Mucosa of descending colon (tissue), 3 donors: ENCODE measurements around the gene FOXP1. TPM values are rescaled to one million over a fixed set of nuclear protein-coding genes. Genes with fewer than 3 reads are reported as not detected.
A peak's percentile ranks its signal among the peaks of the same experiment; 100 is the strongest.

Experiments used
- ATAC-seq: fragments of 200-7000 bp; cut with Tn5 transposase; one replicate; pipeline ENCODE4 v1.9.1; 2020; ENCODE audit warnings: mild to moderate bottlenecking, moderate library complexity
- DNase-seq, 3 donors: peaks; one replicate each; pipeline ENCODE4 v3.0.0-alpha.2; 2020
- H3K36me3 ChIP-seq: fragments of 200-600 bp; one replicate; pipeline ENCODE4 v1.8.0; 2021; ENCODE audit warnings: low read depth, mild to moderate bottlenecking
- H3K4me1 ChIP-seq: fragments of 200-600 bp; one replicate; pipeline ENCODE4 v1.8.0; 2021; ENCODE audit warnings: low read depth, mild to moderate bottlenecking
- H3K4me3 ChIP-seq: fragments of 200-600 bp; one replicate; pipeline ENCODE4 v1.8.0; 2021; ENCODE audit warnings: mild to moderate bottlenecking
- H3K9me3 ChIP-seq: fragments of 200-600 bp; one replicate; pipeline ENCODE4 v1.8.0; 2021; ENCODE audit warnings: mild to moderate bottlenecking
- intact Hi-C, 2 donors: fragments of 100-400 bp; cut with DNase I in 1 of 2; cut with micrococcal nuclease in 1 of 2; formaldehyde crosslinking; loops; one replicate each; pipeline versions ENCODE4 v1.11.0 to v1.11.1; 2022; cut with DNase I, micrococcal nuclease
- total RNA-seq, 3 donors: library from RNA; stranded (reverse); fragmentation: NEBNext Ultra II Directional in 2 of 3; extraction: Animal tissue kit (Norgen Biotek cat#: 25700) in 2 of 3; gene quantifications; one replicate each; pipeline versions ENCODE4 v1.2.1 to v1.2.4, GENCODE V29; 2021 to 2023
- TF ChIP-seq, protein P1 (sequence below): fragments of 200-600 bp; IDR thresholded peaks from one replicate; pipeline ENCODE4 v1.8.0; 2022; ENCODE audit warnings: antibody characterized with exemption, mild to moderate bottlenecking
- donor health status: DM: no; HTN: no; CAD: no; lungs with moderate emphysema.
- donor health status: DM: no; HTN: no; CAD: no.
- donor health status: DM: no; HTN: yes; CAD: no.

FOXP1 gene
- total RNA-seq, 3 donors from 2014 or later: 133 to 217 (median 214) TPM

DNA sequence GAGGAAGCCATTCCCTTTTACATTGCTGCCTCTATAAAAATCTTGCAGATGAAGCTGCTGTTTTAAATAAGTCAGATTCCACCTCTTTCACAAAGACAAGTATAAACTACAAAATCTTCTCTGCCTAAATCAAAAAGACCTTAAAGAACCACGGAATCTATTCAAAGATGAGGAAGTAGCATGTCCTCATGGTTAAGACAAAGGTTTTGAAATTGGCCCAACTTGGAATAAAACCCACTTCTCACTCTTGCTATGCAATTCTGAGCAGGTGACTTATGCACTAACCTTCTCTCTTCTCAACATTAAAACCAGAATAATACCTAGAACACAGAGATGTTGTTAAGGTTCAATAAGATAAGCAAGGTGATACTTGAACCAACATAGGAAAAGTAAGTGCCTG, 97.6 kb downstream of the FOXP1 start:
- Histone ChIP-seq H3K9me3 (no peaks in the 10 kb centered on the region), H3K4me3 (no peak overlapping the region), H3K36me3 (no peaks in the 10 kb centered on the region), H3K4me1 (no peaks in the 10 kb centered on the region)
- ATAC-seq (no peak), DNase-seq (no peak)
- TF ChIP-seq, protein P1, sequence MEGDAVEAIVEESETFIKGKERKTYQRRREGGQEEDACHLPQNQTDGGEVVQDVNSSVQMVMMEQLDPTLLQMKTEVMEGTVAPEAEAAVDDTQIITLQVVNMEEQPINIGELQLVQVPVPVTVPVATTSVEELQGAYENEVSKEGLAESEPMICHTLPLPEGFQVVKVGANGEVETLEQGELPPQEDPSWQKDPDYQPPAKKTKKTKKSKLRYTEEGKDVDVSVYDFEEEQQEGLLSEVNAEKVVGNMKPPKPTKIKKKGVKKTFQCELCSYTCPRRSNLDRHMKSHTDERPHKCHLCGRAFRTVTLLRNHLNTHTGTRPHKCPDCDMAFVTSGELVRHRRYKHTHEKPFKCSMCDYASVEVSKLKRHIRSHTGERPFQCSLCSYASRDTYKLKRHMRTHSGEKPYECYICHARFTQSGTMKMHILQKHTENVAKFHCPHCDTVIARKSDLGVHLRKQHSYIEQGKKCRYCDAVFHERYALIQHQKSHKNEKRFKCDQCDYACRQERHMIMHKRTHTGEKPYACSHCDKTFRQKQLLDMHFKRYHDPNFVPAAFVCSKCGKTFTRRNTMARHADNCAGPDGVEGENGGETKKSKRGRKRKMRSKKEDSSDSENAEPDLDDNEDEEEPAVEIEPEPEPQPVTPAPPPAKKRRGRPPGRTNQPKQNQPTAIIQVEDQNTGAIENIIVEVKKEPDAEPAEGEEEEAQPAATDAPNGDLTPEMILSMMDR: no peak
- intact Hi-C loops: no loop called here

DNA sequence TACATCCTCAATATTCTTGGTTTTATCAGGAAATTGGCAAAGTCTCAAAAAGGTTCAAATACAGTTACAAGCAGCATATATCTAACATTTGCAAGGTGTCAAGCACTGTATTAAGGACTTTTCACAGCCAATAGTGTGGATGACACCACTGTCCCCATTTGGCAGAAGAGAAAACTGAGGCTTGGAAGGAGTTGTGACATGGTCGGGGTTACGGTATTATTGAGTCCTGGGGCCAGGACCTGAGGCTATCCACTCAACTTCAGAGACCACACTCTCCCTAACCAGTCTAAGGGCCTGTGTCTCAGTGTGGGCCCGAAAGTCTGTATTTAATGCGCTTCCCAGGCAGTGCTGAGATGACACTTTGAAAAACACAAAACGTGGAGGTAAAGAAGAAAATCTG, 99.1 kb downstream of the FOXP1 start:
- H3K4me3 ChIP-seq: no peak overlapping the region
- no peaks in the 10 kb centered on the region for H3K36me3 ChIP-seq
- H3K9me3 ChIP-seq: no peaks in the 10 kb centered on the region
- DNase-seq (no peak), ATAC-seq (no peak)
- no peaks in the 10 kb centered on the region for H3K4me1 ChIP-seq
- TF ChIP-seq, protein P1: no peak
- intact Hi-C loops: no loop called here

DNA sequence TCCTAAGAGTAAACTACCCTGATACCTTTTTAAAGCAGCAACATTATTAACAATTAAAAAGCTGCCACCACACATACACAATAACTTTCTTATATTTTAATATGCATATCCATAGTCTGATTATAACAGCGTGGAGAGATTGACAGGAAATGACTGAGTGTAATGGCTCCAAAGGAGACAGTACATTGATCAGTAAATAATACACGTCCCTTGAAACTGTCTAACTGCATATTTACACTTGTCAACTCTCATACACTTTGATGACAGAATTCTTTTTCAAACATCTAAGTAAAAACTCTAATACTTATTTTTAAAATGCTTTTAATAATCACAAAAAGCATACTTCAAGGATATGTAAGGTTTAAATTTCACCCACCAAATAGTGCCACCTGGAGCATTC, 99.5 kb downstream of the FOXP1 start:
- DNase-seq (no peak), ATAC-seq (no peak)
- no peaks in the 10 kb centered on the region for H3K9me3 ChIP-seq
- no peak overlapping the region for H3K4me3 ChIP-seq
- no peaks in the 10 kb centered on the region for H3K4me1 ChIP-seq
- no peaks in the 10 kb centered on the region for H3K36me3 ChIP-seq
- intact Hi-C loops: no loop called here
- TF ChIP-seq, protein P1: no peak

DNA sequence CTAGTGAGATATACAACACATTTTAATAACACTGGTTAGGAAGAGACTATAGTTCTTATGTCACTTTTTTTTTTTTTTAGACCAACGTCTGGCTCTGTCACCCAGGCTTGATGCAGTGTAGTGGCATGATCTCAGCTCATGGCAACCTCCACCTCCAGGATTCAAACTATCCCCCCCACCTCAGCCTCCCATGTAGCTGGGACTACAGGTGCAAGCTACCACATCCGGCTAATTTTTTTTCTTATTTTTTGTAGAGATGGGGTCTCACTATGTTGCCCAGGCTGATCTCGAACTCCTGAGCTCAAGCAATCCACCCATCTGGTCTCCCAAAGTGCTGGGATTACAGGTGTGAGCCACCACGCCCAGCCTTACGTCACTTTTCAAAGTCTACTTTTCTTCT, 100.8 kb downstream of the FOXP1 start:
- TF ChIP-seq, protein P1: no peak
- no peak for ATAC-seq
- intact Hi-C loops: no loop called here
- no peaks in the 10 kb centered on the region for H3K36me3 ChIP-seq
- no peak overlapping the region for H3K4me3 ChIP-seq
- no peaks in the 10 kb centered on the region for H3K4me1 ChIP-seq
- no peak for DNase-seq
- H3K9me3 ChIP-seq: no peaks in the 10 kb centered on the region

DNA sequence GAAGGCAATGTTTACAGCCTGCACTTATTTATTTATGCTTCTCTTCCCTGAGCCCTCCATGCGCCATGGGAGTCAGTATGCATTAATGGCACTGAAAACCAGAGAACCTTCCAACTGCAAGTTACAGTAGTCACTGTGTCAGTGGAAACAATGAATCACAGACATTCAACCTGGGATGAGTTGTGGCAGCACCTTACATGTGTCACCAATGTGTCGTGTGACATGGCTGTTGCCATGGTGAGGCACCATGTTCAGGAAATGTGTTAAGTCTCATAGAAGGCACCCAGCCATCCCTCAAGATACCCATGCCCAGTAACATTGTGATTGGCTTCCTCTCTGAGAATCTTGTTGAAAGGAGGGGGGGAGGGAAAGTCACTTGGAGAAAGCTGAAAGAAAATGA, 105.0 kb downstream of the FOXP1 start:
- TF ChIP-seq, protein P1: no peak
- DNase-seq (no peak), ATAC-seq (peak; percentile 35)
- Histone ChIP-seq H3K4me1 (no peaks in the 10 kb centered on the region), H3K9me3 (no peaks in the 10 kb centered on the region), H3K36me3 (no peaks in the 10 kb centered on the region), H3K4me3 (no peak overlapping the region)
- intact Hi-C loops: no loop called here

DNA sequence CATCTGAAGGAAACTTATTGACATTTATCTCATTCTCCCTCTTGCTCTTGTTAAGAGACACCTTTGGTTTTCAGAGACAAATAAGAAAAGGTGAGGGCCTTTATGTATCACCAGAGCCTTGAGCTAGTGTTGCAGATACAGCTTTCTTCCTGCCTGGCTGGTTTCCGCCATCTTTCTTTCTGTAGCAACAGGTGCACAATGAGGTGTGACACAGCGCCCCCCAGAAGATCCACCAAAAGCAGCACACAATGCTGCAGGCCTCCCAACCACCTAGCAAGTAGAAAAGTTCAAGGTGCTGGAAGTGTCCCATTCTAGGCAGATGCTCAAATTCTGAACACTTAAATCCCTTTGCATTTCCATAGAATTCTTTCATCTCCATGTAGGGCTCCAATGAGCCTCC, 106.6 kb downstream of the FOXP1 start:
- no peak for DNase-seq
- no peaks in the 10 kb centered on the region for H3K4me1 ChIP-seq
- H3K9me3 ChIP-seq: no peaks in the 10 kb centered on the region
- TF ChIP-seq, protein P1: no peak
- ATAC-seq: no peak
- no peak overlapping the region for H3K4me3 ChIP-seq
- intact Hi-C loops: no loop called here
- no peaks in the 10 kb centered on the region for H3K36me3 ChIP-seq
